Sigmoid colon (tissue), 7 donors: Measurements from ENCODE around the gene MYO18B. TPM values are rescaled to one million over a fixed set of nuclear protein-coding genes. Genes with fewer than 3 reads are reported as not detected.
A peak's percentile ranks its signal among the peaks of the same experiment; 100 is the strongest.

Experiments used
- DNase-seq: peaks from one replicate; pipeline ENCODE4 v3.0.0-alpha.2; 2019
- H3K27ac ChIP-seq, 4 donors: fragments of 200-600 bp; sonication (generic); one replicate each; pipeline ENCODE4 v1.5.1; 2016 to 2019; ENCODE audit warnings: mild to moderate bottlenecking in 1 of 4
- H3K27me3 ChIP-seq, 3 donors: fragments of 200-600 bp; sonication (generic); one replicate each; pipeline ENCODE4 v1.5.1; 2019; ENCODE audit warnings: mild to moderate bottlenecking in 1 of 3
- H3K36me3 ChIP-seq, 4 donors: fragments of 200-600 bp; sonication (generic); one replicate each; pipeline ENCODE4 v1.5.1; 2016 to 2019
- H3K4me1 ChIP-seq, 4 donors: fragments of 200-600 bp; sonication (generic); one replicate each; pipeline ENCODE4 v1.5.1; 2017 to 2019
- H3K4me3 ChIP-seq, 4 donors: fragments of 200-600 bp; sonication (generic); one replicate each; pipeline ENCODE4 v1.5.1; 2017 to 2019; ENCODE audit warnings: mild to moderate bottlenecking in 2 of 4, moderate library complexity in 1 of 4
- H3K9me3 ChIP-seq, 4 donors: fragments of 200-600 bp in 3 of 4; sonication (generic) in 3 of 4; one replicate each; pipeline versions ENCODE4 v1.5.1 to v1.6.1; 2013 to 2019
- CTCF ChIP-seq, 4 experiments: fragments of 450-650 bp in 3 of 4; fragments of 200-600 bp in 1 of 4; IDR thresholded peaks; one replicate each; pipeline ENCODE4 v1.5.1; 2016 to 2019; ENCODE audit warnings: antibody characterized with exemption in 4 of 4, mild to moderate bottlenecking in 3 of 4, moderate library complexity in 2 of 4
- EP300 ChIP-seq, 4 donors: sonication (generic); formaldehyde crosslinking; IDR thresholded peaks; one replicate each; pipeline ENCODE4 v1.6.1; 2017; ENCODE audit warnings: antibody characterized with exemption in 4 of 4
- POLR2A ChIP-seq, 2 donors: fragments of 450-650 bp; IDR thresholded peaks; one replicate each; pipeline ENCODE4 v1.6.1; 2016; ENCODE audit warnings: antibody characterized with exemption in 2 of 2, mild to moderate bottlenecking in 2 of 2, moderate library complexity in 2 of 2
- POLR2AphosphoS5 ChIP-seq, 4 donors: sonication (generic); formaldehyde crosslinking; IDR thresholded peaks; one replicate each; pipeline ENCODE4 v1.6.1; 2017; ENCODE audit warnings: antibody characterized with exemption in 4 of 4
- WGBS, 2 donors: extraction: QIAGEN DNeasy Blood & Tissue Kit; methylation state at CpG; one replicate each; pipeline ENCODE4 v1.1.7; 2013; 5-methylcytosine and 5-hydroxymethylcytosine counted together
- intact Hi-C: fragments of 100-400 bp; cut with DNase I; formaldehyde crosslinking; loops from one replicate; pipeline ENCODE4 v1.15.1; 2023
- polyA plus RNA-seq, 3 donors: library from polyadenylated mRNA; stranded (reverse); fragments of 200-250 nt; gene quantifications; one replicate each; pipeline ENCODE4 v1.2.3, GENCODE V29; 2013
- total RNA-seq, 4 donors: library from RNA; depleted of rRNA; stranded (reverse); fragments of >200 nt; gene quantifications; one replicate each; pipeline ENCODE4 v1.1.0, GENCODE V29; 2016
- donor health status: healthy with polysubstance abuse.
- donor health status: Bipolar disorder and iron deficiency.
- donor health status: healthy.

Gene MYO18B
- total and polyA plus RNA-seq, 7 donors, result under 0.01 to 0.60 (median 0.30) TPM; not detected in 3

- Histone ChIP-seq H3K4me3 (no peak overlapping the region), H3K4me1 (no peaks in the 10 kb centered on the region), H3K9me3 (no peaks in the 10 kb centered on the region), H3K27me3 (no peaks in the 10 kb centered on the region), H3K27ac (peak overlapping the region in 1 of 4 donors; percentile 12), H3K36me3 (peaks cover 0 to 15% (median 2%) of the 10 kb centered on the region in 4 donors)
- DNase-seq, result no peak
- intact Hi-C loops, result no loop called here
- 65 to 82% methylated on average over 6 of the region's 6 CpGs for WGBS, 2 donors
- TF ChIP-seq POLR2AphosphoS5 (IDR thresholded peaks at IDR 0.05) (no peak), CTCF (IDR thresholded peaks at IDR 0.05) (no peak), EP300 (IDR thresholded peaks at IDR 0.05) (no peak), POLR2A (IDR thresholded peaks at IDR 0.05) (no peak)
Measured at GRCh38 chr22:25714739-25715138, 27.2 kb upstream of the MYO18B start.

- H3K36me3 ChIP-seq, result peaks cover 0 to 9% (median 0%) of the 10 kb centered on the region in 4 donors
- WGBS, 2 donors, result 93 to 94% methylated on average over 10 of the region's 10 CpGs
- intact Hi-C loops, result no loop called here
- no peak overlapping the region for H3K4me3 ChIP-seq
- no peak overlapping the region for H3K27ac ChIP-seq
- H3K4me1 ChIP-seq, result no peaks in the 10 kb centered on the region
- no peaks in the 10 kb centered on the region for H3K9me3 ChIP-seq
- no peak for DNase-seq
- H3K27me3 ChIP-seq, result no peaks in the 10 kb centered on the region
- TF ChIP-seq POLR2AphosphoS5 (IDR thresholded peaks at IDR 0.05) (no peak), CTCF (IDR thresholded peaks at IDR 0.05) (no peak), POLR2A (IDR thresholded peaks at IDR 0.05) (no peak), EP300 (IDR thresholded peaks at IDR 0.05) (no peak)
Measured at GRCh38 chr22:25716637-25717036, 25.4 kb upstream of the MYO18B start.

GRCh38 chr22:25718135-25718840 is 23.7 kb upstream of the MYO18B start:
- 85 to 89% methylated on average over 10 of the region's 10 CpGs for WGBS, 2 donors
- TF ChIP-seq POLR2A (IDR thresholded peaks at IDR 0.05), result no peak
- intact Hi-C loops, result no loop called here
- no peak overlapping the region for H3K4me3 ChIP-seq
- DNase-seq, result no peak
- no peaks in the 10 kb centered on the region for H3K4me1 ChIP-seq
- no peaks in the 10 kb centered on the region for H3K9me3 ChIP-seq
- H3K36me3 ChIP-seq, result peaks cover 0 to 16% (median 0%) of the 10 kb centered on the region in 4 donors
- no peaks in the 10 kb centered on the region for H3K27me3 ChIP-seq
- H3K27ac ChIP-seq, result no peak overlapping the region

GRCh38 chr22:25722223-25722622 is 19.8 kb upstream of the MYO18B start:
- TF ChIP-seq CTCF (IDR thresholded peaks at IDR 0.05), result no peak
- no peak for TF ChIP-seq POLR2AphosphoS5 (IDR thresholded peaks at IDR 0.05)
- TF ChIP-seq EP300 (IDR thresholded peaks at IDR 0.05), result no peak
- TF ChIP-seq POLR2A (IDR thresholded peaks at IDR 0.05), result no peak
- WGBS, 2 donors, result 95 to 96% methylated on average over 16 of the region's 16 CpGs
- H3K9me3 ChIP-seq, result no peaks in the 10 kb centered on the region
- H3K36me3 ChIP-seq, result peaks cover 0 to 7% (median 0%) of the 10 kb centered on the region in 4 donors
- no peaks in the 10 kb centered on the region for H3K4me1 ChIP-seq
- intact Hi-C loops, result no loop called here
- DNase-seq, result no peak
- H3K27me3 ChIP-seq, result no peaks in the 10 kb centered on the region
- H3K4me3 ChIP-seq, result no peak overlapping the region
- no peak overlapping the region for H3K27ac ChIP-seq

GRCh38 chr22:25722626-25723025 is 19.4 kb upstream of the MYO18B start:
- no peak for DNase-seq

More at GRCh38 chr22:25722626-25723025, 19.4 kb upstream of the MYO18B start:
- WGBS, 2 donors, result 94% methylated on average over 3 of the region's 3 CpGs
- peaks cover 0 to 7% (median 0%) of the 10 kb centered on the region in 4 donors for H3K36me3 ChIP-seq
- no peak overlapping the region for H3K4me3 ChIP-seq
- no peaks in the 10 kb centered on the region for H3K4me1 ChIP-seq
- intact Hi-C loops, result no loop called here
- no peak overlapping the region for H3K27ac ChIP-seq
- no peaks in the 10 kb centered on the region for H3K9me3 ChIP-seq
- no peaks in the 10 kb centered on the region for H3K27me3 ChIP-seq
- TF ChIP-seq EP300 (IDR thresholded peaks at IDR 0.05) (no peak), CTCF (IDR thresholded peaks at IDR 0.05) (no peak), POLR2AphosphoS5 (IDR thresholded peaks at IDR 0.05) (no peak), POLR2A (IDR thresholded peaks at IDR 0.05) (no peak)
